ENCODE measurements around the gene UBC. TPM values are rescaled to one million over a fixed set of nuclear protein-coding genes. Genes with fewer than 3 reads are reported as not detected.
A peak's percentile ranks its signal among the peaks of the same experiment; 100 is the strongest.

Gene UBC
- total RNA-seq, 1 donor from 2014 or later, result 1,072 TPM

DNA sequence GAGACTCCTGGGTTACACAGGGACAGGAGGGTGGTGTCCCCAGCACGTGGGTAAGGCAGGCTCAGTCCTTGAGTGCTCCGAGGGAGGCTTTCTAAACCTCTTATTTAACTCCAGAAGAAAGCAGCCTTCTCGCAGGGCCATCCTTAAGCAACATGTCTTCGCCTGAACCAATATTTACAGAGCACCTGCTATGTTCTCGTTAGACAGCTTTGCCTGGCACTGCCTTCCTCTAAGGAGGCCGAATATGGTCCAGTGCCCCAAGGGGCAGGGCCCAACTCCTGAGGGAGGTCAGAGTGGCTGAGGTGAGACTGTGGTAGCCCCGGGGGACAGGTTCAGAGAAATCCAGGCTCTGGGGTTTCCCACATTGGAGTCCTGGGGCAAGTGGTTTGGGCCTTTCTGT, 48.7 kb downstream of the UBC start:
- no peak for DNase-seq (ENCODE audit: low read depth in 2 of 2)

DNA sequence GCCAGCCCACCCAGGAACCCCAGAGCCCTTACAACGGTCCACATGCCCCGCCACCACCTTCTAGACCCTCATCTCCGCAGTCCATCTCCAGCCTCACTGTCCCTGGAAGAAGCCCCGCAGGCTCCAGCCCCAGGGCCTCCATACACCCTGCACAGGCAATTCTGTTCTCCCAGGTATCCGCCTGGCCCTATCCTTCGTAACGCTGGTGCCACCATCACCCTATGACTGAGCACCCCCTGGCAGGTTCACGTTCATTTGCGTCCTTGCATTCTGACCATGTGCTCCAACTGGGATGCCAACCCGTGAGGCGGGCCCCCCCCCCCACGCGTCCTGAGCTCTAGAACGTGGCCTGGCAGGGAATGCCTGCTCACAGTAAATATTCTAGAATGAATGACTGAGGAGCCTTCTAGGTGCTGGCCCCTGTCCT, 50.1 kb downstream of the UBC start:
- DNase-seq (ENCODE audit: low read depth in 2 of 2), result no peak

DNA sequence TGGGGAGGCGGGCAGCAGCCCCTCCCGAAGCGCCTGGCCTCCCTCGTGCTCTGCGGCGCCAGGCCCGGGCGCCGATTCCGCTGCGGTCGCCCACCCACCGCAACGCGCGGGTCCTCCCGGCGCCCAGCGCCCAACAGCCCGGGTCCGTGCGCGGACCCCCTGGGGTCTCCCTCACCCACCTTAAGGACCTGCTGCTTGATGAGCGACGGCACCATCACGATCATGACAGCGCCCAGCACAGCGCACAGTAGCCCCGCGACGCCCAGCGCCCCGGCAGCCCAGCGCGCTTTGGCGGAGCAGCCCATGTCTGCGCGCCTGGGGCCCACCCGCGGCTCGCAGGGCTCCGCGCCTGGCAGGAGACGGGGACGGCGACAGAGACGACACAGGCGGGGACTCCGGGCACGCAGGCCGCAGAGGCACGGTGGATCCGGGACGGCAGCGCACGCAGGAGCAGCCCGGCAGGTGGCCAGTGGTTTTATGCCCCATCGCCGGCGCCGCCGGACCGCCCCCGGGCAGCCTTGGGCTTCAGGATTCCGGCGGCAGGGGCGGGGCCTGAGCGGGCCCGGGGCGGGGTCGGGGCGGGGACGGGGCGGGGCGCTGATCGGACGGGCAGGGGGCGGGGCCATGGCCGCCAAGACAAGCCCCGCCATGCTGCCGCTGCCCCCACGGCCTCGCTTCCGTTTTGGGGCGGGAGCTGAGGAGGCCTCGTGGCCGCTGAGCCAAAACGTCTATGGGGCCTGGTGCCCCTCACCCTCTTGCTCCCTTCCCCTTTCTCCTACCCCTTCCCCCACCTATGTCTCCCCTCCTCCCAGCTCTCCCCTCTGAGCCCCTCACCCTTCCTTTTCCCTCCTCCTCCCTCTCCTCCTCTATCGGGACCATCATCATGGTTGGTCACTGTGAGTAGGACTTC, 50.8 kb downstream of the UBC start, which contains the start of gene SCARB1:
TSS of gene SCARB1 (minus strand) at position 449 of the 910 bp plus-strand sequence. CDS start at position 305, 144 bp downstream.
- DNase-seq (ENCODE audit: low read depth in 2 of 2), result peak in 1 of 2 donors; percentile 78

DNA sequence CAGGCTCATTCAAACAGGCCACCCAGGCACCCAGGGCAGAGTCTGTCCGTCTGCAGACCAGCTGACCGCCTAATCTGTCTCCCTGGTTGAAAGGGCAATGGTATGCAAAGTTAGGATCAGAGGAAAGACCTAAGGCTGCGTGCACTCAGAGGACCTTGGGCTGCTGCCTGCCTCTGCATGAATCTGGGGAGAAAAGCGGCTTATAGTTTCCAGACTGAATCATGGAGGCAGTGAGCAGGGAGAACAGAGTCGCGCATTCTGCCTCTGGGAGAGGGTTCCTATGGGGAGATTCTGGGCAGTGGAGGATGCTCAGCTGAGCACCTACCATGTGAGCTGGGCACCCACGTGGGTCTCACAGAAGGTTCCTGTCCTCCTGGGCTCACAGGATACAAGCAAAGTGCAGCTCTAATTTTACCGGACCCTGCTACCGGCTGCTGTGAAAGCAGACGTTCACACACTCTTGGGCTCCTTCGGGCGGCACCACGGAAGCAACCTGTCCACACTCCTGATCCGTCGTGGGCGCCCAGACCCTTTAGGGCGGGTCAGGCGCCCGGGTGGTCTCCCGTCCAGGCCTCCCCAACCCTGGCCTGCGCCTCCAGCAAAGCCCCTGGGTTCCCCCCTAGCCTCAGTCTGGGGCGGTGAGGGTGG, 51.6 kb downstream of the UBC start:
- peak in 1 of 2 donors; percentile 11 for DNase-seq (ENCODE audit: low read depth in 2 of 2)

DNA sequence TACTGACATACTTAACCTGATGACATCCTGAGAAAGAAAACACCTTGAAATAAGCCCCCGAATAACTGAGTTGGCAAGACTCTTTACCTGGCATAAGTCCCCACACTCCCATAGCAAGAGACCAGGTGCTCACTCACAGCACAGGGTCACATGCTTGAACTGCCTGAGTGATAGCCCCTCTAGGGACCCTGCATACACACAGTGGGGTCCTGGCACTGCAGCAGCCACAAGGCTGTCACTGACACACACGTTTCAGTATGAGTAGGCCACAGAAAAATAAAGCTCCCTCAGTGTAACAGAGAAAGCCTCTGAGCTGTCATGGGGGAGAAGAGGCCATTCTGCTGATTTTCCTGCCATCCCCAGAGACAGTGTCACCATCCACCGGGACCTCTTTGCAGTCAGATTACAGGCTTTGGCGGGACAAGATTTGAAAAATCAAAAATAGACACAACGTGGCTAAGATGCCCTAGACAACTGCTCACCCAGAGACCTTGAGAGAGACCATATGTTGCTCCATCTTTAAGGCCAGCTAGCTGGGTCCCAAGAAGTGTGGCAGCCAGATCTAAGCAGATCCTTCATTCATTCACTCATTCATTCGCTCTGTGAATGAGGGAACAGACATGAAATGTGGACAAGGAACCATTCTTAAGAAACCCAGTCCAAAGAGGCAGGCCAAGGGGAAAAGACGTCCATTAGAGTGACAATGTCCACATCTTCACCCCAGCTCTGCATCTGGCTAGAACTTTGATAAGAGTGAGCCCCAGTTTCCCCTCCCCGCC, 52.4 kb downstream of the UBC start:
- DNase-seq (ENCODE audit: low read depth in 2 of 2), result no peak

Other genes starting within 250 kb of the UBC start
- gene SCARB1, start 50.8 kb downstream of the UBC start, total RNA-seq, result 11.9 and 17.6 TPM in 2 replicates
- gene DHX37, start 74.5 kb upstream of the UBC start, total RNA-seq, result 10.5 and 12.8 TPM in 2 replicates
- gene BRI3BP, start 79.0 kb upstream of the UBC start, total RNA-seq, result 2.8 and 4.6 TPM in 2 replicates
- 22.8 and 25.4 TPM in 2 replicates for gene AACS, start 150.8 kb upstream of the UBC start, total RNA-seq

Data from dermis microvascular lymphatic vessel endothelial cell (primary cell).